ENCODE data around the gene STAC.

STAC gene, protein sequence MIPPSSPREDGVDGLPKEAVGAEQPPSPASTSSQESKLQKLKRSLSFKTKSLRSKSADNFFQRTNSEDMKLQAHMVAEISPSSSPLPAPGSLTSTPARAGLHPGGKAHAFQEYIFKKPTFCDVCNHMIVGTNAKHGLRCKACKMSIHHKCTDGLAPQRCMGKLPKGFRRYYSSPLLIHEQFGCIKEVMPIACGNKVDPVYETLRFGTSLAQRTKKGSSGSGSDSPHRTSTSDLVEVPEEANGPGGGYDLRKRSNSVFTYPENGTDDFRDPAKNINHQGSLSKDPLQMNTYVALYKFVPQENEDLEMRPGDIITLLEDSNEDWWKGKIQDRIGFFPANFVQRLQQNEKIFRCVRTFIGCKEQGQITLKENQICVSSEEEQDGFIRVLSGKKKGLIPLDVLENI

DNA sequence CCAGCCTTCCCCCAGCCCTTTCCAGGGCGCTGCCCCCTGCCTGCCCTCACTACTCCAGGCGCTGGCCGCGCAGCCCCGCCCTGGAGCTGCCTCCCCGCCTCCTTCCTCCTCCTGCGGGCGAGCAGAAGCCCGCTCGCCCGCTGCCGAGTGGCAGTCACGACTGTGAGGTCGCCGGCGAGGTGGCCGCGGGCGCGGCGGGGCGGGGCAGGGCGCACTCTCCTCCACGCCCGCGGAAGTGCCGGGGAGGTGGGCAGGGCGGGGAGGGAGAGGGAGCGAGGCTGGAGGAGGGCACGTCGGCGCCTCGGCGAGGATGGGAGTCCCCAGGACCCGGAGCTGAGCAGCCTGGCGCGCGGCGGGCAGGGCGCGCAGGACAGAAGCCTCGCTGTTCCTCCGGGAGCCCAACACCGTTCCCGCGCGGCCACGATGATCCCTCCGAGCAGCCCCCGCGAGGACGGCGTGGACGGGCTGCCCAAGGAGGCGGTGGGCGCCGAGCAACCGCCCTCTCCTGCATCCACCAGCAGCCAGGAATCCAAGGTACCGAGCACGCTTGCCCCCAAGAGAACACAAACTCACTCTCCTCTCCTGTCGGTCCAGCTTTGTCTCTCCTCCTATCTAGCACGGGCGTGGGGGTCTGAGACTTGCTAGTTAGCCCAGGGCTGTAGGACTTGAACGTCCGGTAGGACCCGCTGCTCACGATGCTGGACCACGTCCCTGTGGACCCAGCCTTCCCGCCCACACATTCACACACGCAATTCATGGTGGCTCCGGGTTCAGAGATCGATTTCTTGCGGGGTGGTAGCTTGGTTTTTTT, at the start of gene STAC:
Gene STAC, plus strand, starts transcription at position 284 of the 811 bp plus-strand sequence. Its CDS starts 140 bp downstream, at position 424.
- peak; percentile 75 for DNase-seq (ENCODE audit: low spot score)

DNA sequence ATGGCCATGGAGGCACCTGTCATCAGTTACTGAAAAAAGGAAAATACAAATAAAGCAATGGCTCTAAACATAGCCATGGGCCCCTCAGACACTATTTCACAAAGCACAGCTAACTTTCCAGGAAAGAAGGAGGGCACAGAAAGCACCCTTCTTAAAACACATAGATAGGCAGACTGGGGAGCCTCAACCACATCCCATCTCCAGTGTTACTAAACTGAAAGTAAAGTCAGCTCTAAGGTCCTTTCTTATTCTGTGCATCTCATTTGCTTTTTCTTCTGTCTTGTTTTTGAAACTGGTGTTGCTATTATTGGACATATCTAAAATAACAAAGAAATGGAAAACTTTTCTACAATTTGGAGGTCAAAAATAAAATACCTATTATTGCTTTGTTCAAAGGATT, 48.2 kb upstream of the STAC start:
- no peak for DNase-seq (ENCODE audit: low spot score)

DNA sequence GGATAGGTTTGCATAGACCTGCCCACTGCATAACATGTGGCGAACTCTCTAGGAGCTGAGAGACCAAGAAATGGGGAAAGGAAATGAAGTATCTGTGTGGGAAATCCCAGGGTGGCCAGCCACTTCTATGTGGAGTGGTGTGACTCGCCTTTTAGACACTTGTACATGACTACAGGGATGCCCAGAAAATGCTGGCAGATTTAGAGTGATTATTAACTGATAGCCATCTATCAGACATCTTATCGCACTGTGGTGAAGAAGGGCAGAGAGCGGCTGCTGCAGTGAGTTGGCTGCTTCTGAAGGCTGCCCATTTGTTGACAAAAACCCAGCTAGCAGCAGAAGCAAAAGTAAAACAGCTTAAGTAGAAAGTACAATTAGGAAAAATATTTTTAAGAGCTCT, 18.1 kb upstream of the STAC start:
- no peak for DNase-seq (ENCODE audit: low spot score)

DNA sequence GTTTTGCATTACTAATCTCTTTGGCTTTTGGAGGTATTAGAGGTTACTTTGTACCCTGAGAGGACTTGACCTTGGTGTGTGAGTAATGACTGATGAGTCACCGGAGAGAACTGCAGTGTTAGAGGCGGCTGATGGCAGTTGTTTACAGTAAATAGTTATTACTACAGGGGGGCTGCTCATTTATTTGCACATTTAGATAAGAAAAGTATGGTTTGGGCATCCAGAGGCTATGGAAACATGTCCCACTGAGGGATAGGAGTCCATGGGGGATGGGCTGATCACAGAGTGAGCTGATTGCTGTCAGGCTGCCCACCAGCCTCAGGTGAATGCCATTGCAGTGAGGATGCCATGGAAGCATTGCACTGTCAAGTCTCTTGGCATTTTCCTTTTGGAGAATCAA, 17.3 kb upstream of the STAC start:
- DNase-seq (ENCODE audit: low spot score) = peak; percentile 36

DNA sequence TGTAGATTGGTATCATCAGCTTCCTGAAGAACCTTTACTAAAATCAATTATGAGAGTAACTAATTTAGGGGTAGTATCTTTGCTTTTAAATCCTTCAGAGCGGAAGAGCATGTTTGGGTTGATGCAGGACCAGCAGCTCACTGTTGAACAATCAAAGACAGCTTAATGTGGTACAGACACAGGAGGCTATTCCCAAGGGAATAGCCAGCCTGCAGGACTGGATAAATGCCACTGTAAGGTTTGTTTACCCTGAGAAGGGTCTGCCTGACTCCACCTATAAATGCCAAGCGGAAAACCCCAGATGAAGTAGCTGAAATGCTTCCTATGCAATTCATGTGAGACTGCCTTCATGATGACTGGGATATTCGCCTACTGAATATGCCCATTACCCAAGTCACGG, 16.0 kb upstream of the STAC start:
- DNase-seq (ENCODE audit: low spot score) = no peak

DNA sequence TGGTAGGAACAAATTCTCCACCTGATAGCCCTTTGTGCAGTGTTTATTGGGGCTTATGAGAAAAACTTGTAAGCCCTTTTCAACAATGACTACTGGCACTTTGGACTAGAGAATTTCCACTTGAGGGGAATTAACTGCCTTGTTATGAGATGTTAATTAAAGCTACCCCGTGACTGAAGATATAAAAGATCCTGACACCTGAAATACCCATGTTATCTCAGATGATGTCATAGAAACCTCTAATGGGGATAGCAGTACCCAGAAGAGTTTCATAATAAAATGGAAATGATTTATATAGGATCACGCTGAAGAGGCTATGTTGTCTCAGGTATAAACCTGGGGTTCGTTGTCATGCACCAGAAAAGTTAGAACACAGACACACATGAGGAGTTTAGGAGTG, 14.5 kb upstream of the STAC start:
- no peak for DNase-seq (ENCODE audit: low spot score)

DNA sequence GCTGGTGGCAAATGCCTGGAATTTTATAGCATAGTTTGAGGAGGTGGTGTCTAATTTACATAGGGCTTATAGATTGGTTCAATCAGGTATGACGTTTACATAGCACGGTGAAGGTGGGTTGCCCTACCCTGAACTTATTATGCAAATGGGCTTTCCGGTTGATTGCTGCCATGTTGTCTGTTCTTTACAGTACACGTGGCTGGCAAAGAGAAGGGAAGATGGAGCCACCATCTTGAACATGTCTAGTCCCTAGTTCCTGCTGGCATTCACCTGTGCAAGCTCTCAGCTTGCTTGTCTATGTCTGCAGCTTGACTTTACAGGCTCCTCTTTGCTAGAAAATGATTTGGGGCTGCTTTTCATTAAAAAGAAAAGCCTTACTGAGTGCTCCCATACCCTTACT, 14.0 kb upstream of the STAC start:
- peak; percentile 15 for DNase-seq (ENCODE audit: low spot score)

DNA sequence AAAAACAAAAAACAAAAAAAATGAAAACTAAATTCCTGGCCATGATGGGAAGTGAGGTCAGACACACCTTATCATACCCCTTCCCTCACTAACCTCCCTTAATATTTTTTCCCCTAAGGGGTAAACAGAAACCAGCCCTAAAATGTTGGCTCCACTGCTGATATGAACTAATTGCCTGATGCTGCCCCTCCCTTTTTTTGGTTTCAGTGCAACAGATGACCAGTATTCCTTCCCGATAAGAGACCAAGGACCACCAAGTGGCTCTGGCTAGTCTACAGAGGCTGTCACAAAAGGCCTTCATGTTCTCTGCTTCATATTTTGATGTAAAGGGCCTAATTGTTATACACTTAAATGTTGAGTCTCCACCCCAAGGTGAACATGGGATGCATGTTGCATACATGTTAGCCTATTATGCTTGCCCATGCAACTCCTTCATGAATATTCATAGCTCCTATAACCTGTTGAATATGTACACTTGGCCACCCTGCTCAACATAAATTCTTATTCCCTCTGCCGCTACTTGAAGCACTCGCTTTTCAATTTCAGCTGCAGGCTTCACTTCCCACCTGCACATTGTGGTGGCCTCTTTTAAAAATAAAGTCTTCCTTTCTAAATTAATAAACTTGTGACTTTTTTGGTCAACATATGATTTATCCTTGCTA, 12.3 kb upstream of the STAC start:
- DNase-seq (ENCODE audit: low spot score) = no peak

DNA sequence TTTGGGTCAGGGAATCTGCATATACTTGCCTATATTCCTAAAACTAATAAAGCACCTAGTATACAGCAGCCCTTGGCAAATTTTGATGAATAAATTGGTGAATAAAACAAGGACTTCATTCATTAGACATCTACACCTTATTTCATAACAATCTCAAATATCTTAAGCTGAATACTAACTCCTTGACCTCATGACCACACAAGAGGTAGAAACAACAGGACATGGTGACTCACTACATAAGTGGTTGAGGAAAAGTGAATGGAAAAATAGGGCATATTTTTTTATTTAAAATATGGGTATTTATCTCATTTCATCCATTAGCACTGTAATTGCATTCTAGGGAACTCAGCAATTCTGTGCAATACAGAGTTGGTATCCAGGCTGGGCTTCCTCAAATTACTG, 7.8 kb upstream of the STAC start:
- no peak for DNase-seq (ENCODE audit: low spot score)

DNA sequence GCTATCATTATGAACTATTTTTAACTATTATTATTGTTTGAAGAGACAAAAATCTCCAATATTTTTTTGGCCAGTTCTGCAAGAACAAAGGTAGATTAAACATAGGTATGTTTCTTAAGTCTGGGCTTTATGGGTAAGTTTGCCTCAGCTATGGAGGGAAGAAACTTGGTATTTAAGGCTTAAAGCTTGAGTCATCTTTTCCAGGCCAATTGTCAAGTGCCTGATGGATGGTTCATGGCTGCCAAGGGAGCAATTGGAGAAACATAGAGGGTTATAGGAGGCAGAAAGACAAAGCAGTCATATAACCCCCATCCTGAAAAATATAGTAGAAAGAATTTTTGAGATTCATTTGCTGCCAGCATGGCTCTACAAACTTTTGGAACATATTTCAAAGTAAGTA, 7.2 kb upstream of the STAC start:
- DNase-seq (ENCODE audit: low spot score) = no peak

DNA sequence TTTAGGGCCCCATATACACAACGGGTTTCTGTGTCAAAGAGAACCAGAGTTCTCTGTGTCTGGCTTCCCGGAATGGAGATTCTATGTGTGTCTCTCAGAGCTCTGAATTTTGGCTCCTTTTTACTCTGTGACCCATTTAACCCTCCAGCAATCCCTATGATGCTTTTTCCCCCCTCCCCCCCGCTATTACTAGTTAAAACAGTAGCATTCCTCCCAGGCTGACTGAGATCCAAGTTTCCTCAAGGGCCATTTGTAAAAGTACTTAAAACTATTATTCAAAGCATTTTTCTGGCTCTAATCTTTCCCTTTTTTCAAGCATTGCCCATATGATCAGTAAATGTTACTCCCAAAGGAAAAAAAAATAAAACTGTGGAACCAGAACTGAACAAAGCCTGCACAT, 6.6 kb upstream of the STAC start:
- DNase-seq (ENCODE audit: low spot score) = no peak

DNA sequence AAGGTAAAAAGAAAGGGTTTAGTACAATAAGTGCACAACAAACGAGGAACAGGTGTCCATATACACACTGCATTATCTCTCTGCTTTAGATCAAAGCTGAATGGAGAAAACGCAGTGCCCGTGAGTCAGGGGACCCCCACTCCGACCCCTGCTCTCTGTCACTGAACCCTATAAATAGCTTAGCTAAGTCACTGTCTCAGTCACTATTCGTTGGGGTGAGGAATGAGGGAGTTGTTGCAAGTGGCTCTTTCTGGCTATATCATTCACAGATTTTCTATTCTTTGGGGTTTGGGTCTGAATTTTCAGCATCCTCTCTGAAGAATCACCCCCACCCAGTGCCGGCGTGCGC, 458 bp upstream of the STAC start:
- DNase-seq (ENCODE audit: low spot score) = no peak

DNA sequence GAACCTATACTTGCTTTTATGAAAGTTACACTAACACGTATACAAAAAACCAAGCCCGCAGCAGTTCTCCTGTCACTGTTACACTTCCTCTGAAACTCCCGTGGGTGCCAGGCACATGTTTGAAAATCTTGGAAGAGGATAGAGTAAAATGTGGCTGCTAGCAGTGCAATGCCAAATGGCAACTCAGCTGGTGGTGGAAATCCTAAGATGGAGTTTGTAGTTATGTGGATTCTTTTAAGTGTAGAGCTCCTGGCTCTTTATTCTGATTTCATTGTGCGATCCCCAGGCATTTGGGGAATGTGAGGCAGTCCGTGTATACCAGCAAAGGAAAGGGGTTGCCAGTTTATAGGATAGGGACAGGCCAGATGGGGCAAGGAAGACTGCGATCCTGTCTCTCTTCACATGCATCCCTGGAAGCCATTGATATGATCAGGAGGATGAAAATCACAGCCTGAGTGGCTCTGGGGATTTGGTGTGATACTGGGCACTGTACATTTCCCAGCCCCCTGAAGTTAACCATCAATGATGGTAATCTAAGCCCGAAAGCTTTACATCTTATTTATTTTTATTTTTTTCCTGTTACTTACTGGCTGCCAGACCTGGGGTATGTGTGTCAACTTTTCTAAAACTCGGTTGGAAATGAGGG, 1.1 kb downstream of the STAC start:
- DNase-seq (ENCODE audit: low spot score) = peak; percentile 26

DNA sequence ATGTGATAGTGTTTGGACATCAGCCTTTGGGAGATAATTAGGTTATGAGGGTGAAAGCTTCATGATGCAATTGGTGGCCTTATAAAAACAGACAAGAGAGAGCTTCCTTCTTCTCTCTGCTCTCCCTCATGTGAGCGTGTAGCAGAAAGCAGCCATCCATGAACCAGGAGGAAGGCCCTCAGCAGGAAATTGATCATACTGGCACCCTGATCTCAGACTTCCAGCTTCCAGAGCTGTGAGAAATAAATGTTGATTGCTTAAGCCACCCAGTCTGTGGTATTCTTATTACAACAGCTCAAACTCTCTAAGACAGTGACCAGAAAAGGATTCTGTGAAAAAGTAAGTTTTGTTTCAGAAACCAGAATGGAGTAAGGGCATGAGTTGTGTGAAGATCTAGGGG, 13.3 kb downstream of the STAC start:
- no peak for DNase-seq (ENCODE audit: low spot score)

DNA sequence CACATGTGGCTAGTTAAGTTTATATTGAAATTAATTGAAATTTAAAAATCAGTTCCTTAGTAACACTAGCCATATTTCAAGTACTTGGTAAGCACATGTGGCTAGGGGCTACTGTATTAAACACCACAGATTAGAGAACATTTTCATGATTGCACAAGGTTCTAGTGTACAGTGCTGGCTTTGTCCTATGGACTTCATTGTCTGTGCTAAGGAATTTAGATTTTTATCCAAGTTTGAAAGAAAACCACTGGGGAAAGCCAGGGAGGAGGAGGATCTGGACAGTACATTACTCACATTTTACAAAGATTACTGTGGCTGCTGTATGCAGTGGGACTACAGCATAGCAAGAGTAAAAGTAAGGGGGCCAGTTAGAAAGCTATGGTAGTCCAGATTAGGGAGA, 13.9 kb downstream of the STAC start:
- DNase-seq (ENCODE audit: low spot score) = no peak

DNA sequence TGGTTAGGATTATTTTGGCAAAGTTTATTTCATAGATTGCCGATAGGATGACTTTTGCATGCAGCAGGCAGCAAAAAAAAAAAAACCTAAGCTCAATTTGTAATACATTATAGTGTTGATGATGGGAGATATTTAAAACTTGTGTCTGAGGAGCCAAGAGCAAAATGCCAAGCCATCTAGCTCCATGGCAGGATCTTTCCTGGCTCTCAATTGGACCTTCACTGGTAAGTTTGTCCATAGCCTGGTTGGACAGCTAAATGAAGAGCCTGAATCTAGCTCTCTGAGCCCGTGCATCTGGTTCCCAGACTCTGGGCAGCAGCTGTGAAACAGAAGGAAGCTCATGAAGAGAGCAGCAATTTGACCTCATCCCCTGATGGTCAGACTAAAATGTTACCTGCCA, 17.5 kb downstream of the STAC start:
- DNase-seq (ENCODE audit: low spot score) = no peak

DNA sequence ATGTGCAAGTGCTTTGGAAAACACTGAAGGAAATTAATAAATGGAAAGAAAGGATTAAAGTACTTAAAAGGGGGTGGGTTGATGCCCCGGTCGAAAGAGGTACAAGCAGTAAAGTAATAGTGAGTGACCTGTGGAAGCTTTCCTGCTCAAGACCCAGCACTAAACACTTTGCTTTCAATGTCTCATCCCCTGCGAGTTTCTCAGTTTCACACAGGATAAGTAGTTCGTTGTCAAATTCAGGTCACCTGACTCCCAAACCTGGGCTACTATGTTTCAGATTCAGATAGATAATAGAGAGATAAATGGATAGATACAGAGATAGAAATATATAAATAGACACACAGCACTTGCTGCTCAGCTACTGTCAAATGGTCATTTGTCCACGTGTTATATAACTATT, 19.6 kb downstream of the STAC start:
- DNase-seq (ENCODE audit: low spot score) = no peak

DNA sequence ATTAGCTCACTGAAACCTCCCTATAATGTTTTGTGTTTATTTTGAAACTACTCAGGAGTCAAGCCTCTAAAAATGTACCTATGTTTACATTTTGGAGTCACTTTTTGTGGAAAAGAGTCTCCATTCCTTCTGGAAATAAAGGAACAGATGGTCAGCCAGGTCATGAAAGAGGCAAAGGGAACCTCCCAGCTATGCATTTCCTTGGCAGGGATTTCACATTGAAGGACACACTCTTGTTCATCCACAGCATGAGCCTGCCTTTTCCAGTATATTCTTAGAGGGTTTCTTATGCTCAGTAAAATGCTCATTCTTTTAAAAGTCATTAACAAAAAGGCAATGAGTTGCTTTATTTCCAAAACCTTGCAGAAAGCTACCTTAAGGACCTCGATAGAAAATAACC, 20.8 kb downstream of the STAC start:
- no peak for DNase-seq (ENCODE audit: low spot score)

DNA sequence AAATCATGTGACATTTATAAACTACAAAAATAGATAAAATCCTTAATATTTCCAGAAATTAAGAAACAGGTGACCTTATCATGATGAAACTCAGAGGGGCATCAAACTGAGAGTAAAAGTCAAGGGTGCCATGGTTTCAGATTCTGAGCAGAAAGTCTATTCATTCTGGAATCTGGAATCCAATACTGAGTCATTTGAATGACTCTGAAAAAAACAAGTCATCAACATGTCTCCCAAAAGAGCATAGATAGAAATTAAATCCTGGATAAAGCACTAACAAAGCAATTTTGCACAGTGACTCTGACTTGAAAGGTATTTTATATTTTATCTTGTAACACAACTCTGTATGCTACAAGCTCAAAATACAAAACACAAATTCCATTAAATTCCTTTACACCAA, 23.4 kb downstream of the STAC start:
- DNase-seq (ENCODE audit: low spot score) = no peak

DNA sequence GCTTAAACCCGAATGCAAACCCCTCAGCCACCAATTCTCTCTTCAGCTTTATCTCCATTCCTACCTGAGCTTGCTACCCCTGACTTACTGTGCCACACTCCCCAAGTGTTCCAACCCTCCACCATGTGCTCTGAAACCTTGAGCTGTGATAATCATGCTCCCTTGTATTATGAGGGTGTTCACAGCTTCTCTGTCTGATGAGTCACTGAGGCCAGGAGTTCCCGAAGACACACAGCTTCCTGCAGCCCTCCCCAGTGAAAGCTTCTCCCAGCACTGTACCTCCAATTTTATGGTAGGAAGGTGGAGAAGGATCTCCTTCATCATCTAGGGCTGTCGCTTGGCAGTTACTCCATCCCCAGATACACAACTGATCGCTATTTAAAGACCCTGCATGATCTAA, 24.9 kb downstream of the STAC start:
- no peak for DNase-seq (ENCODE audit: low spot score)

DNA sequence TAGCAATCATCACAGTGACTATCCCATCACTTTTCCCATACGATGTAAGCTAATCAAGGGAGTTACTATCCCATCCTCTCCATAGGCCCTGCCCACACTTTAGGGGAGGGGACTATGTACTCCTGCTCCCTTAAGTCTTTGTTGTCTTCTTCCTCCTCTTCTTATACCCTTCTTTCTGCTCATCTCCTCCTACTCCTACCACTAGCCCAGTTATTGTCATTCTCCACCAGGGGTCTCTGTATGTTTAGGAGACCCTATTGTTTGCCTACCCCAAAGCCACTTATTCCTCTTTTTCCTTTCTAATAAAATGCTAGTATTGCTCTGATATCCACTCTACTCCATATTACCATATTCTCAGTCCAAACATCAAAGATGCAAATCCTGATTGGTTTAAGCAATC, 27.8 kb downstream of the STAC start:
- peak; percentile 29 for DNase-seq (ENCODE audit: low spot score)

DNA sequence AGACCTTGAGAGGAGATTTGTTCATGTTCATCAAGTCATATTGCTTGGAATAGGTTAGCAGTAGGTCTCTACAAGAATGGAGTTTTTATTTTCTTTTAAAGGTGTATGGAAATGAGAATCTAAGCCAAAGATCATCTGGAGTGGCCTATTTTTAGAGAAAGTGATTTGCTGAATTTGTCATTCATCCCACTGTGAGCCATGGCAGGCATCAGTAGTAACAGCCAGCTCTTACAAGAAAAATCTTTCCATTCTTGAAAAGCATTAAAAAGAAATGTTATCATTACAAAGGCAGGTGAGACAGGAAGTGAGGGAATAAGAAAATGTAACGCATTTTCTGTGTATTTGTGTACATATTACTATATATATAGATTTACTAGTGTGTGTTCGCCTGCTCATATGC, 29.6 kb downstream of the STAC start:
- no peak for DNase-seq (ENCODE audit: low spot score)

DNA sequence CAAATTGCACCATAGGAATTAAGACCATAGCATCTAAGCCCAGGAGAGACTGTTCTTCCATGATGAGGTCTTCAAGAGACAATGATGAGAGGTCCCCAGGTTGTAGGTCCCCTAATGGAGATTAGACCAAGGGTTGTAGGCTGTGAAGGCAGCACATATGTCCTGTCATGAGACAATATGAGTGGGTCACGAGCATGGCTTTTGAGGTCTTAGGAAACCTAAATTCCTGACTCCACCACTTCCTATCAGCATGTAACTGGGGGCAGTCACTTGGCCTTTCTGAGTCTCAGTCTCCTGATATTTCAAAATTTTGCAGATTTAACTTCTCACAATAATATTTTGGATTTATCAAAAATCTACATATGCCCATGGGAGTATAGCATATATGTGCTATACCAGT, 31.3 kb downstream of the STAC start:
- no peak for DNase-seq (ENCODE audit: low spot score)

All from iPS-NIHi11 (cell line).